Measurements from ENCODE around the gene TMEM233.

TMEM233 gene

GRCh38 chr12:119683413-119683812 lies 89.8 kb downstream of the TMEM233 start:
- no peak for DNase-seq

- DNase-seq: no peak
These were observed 90.2 kb downstream of the TMEM233 start for GRCh38 chr12:119683816-119684215.

- no peak for DNase-seq
These were observed 91.3 kb downstream of the TMEM233 start for GRCh38 chr12:119684711-119685369.

- no peak for DNase-seq
These were observed 91.8 kb downstream of the TMEM233 start for GRCh38 chr12:119685375-119685774.

- DNase-seq: no peak
These were observed 92.8 kb downstream of the TMEM233 start for GRCh38 chr12:119686355-119686754.

- DNase-seq: no peak
These were observed 93.2 kb downstream of the TMEM233 start for GRCh38 chr12:119686776-119687175.

- DNase-seq: no peak
These were observed 93.8 kb downstream of the TMEM233 start for GRCh38 chr12:119687406-119687805.

GRCh38 chr12:119687879-119688278 lies 94.3 kb downstream of the TMEM233 start:
- no peak for DNase-seq

- no peak for DNase-seq
These were observed 96.4 kb downstream of the TMEM233 start for GRCh38 chr12:119689935-119690500.

GRCh38 chr12:119691202-119691810 lies 97.7 kb downstream of the TMEM233 start:
- no peak for DNase-seq

GRCh38 chr12:119692410-119692809 lies 98.8 kb downstream of the TMEM233 start:
- DNase-seq: no peak

All from NCI-H748 treated with DMSO at 0.1 percent for 48 hours (cell line).